ENCODE measurements around the gene PRDM7. TPM values are rescaled to one million over a fixed set of nuclear protein-coding genes. Genes with fewer than 3 reads are reported as not detected.
"Not testable (repeated sequence)": the region's sequence is repeated elsewhere in the genome, so short reads cannot be mapped to it uniquely, and the experiment has no call there.

Gene PRDM7
- total RNA-seq: not detected
- polyA plus RNA-seq: not detected
- long read RNA-seq, donor 1: 0 reads
- long read RNA-seq, donor 2: 0 reads
- long read RNA-seq, donor 3: 0 reads
- long read RNA-seq, donor 4: 0 reads

- intact Hi-C loops (cut with DNase I): no loop called here
- WGBS: 2% methylated on average over 32 of the region's 32 CpGs
- DNase-seq: peak; percentile 92 to 97 (median 97)
- ATAC-seq: peak; percentile 98
- H3K27me3 ChIP-seq (ENCODE audit: control insufficient read depth, insufficient read depth): no peaks in the 10 kb centered on the region
- peaks cover 3% of the 10 kb centered on the region for H3K4me1 ChIP-seq (ENCODE audit: control insufficient read depth, insufficient read depth, low read length)
- H3K27ac ChIP-seq (ENCODE audit: low read length): peak within 1 kb of the TSS; percentile 33
- H3K4me3 ChIP-seq (ENCODE audit: low read length): peak within 1 kb of the TSS; percentile 49
- H3K9me3 ChIP-seq (ENCODE audit: control insufficient read depth, low read length): no peaks in the 10 kb centered on the region
These were observed at the start of gene PRDM7 for GRCh38 chr16:90077240-90077756. Gene PRDM7 (minus strand): TSS chr16:90077331. CDS start chr16:90075910, 1,421 bp downstream.

DNA sequence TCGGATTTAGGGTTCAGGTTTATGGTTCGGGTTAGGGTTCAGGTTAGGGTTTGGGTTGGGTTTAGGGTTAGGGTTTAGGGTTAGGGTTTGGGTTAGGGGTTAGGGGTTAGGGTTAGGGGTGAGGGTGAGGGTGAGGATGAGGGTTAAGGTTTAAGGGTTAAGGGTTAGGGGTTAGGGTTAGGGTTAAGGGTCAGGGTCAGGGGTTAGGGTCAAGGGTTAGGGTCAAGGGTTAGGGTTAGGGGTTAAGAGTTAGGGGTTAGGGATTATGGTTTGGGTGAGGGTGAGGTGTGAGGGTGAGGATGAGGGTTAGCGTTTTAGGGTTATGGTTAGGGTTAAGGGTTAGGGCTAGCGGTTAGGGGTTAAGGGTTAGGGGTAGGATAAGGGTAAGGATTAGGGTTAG is 44.7 kb upstream of the PRDM7 start:
- intact Hi-C loops (cut with DNase I); DNase-seq; H3K4me1 ChIP-seq (ENCODE audit: control insufficient read depth, insufficient read depth, low read length); H3K27ac ChIP-seq (ENCODE audit: low read length); H3K4me3 ChIP-seq (ENCODE audit: low read length); H3K27me3 ChIP-seq (ENCODE audit: control insufficient read depth, insufficient read depth); H3K9me3 ChIP-seq (ENCODE audit: control insufficient read depth, low read length); ATAC-seq: not testable (repeated sequence)
- WGBS: 100% methylated on average over 1 of the region's 4 CpGs

- ATAC-seq; intact Hi-C loops (cut with DNase I); H3K27ac ChIP-seq (ENCODE audit: low read length); H3K27me3 ChIP-seq (ENCODE audit: control insufficient read depth, insufficient read depth); H3K4me1 ChIP-seq (ENCODE audit: control insufficient read depth, insufficient read depth, low read length); DNase-seq; H3K4me3 ChIP-seq (ENCODE audit: low read length); H3K9me3 ChIP-seq (ENCODE audit: control insufficient read depth, low read length): not testable (repeated sequence)
- 86% methylated on average over 1 of the region's 6 CpGs for WGBS
These were observed 30.5 kb upstream of the PRDM7 start for GRCh38 chr16:90107617-90108016.

- not testable (repeated sequence) for DNase-seq
- 91% methylated on average over 8 of the region's 13 CpGs for WGBS
- ATAC-seq: peak in 1 of 2 donors; percentile 59
These were observed 29.9 kb upstream of the PRDM7 start for GRCh38 chr16:90107060-90107459.

DNA sequence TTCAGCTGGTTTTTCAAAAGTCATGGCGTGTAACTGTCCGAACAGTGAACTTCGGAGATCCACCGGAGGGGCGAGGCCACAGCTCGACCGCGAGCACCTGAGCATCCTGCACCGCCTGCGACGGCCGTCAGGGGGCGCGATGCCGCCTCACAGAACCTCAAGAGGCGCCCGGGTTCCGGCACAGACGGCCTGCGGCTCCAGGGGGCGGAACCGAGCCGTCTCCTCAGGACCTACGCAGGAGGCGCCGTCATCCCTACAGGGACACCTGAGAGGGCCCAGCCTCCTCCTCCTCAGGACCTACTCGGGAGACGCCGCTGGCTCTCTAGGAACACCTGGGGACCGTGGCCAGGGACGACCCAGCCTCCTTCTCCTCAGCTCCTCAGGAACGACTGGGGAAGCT is 29.1 kb upstream of the PRDM7 start:
- H3K4me1 ChIP-seq (ENCODE audit: control insufficient read depth, insufficient read depth, low read length); H3K27ac ChIP-seq (ENCODE audit: low read length); H3K4me3 ChIP-seq (ENCODE audit: low read length); H3K9me3 ChIP-seq (ENCODE audit: control insufficient read depth, low read length); H3K27me3 ChIP-seq (ENCODE audit: control insufficient read depth, insufficient read depth); intact Hi-C loops (cut with DNase I): not testable (repeated sequence)
- 31% methylated on average over 31 of the region's 32 CpGs for WGBS
- DNase-seq (peak in 1 of 3 donors; percentile 49), ATAC-seq (peak; percentile 22 to 69)

More at GRCh38 chr16:90107060-90107459, 29.9 kb upstream of the PRDM7 start:
- intact Hi-C loops (cut with DNase I); H3K27ac ChIP-seq (ENCODE audit: low read length); H3K4me1 ChIP-seq (ENCODE audit: control insufficient read depth, insufficient read depth, low read length); H3K4me3 ChIP-seq (ENCODE audit: low read length); H3K27me3 ChIP-seq (ENCODE audit: control insufficient read depth, insufficient read depth); H3K9me3 ChIP-seq (ENCODE audit: control insufficient read depth, low read length): not testable (repeated sequence)

DNA sequence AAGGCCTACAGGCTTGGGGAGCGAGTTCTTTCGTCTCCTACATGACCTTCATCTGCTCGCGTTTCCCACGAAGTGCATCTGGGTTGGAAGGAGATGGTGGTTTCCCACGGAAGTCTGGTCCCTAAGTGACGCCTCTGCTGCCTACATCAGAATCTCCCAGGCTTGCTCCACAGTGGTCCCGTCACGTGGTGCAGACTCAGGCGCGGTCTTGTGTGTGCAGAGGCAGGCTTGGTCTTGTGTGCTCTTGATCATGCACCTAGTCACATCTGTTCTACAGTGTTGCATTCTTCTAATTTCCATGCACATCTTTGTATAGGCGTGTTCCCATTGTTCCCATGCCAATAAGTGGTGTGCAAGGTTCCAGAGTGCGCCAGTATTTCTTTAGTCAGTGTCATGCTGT is 27.6 kb upstream of the PRDM7 start:
- H3K27me3 ChIP-seq (ENCODE audit: control insufficient read depth, insufficient read depth); H3K4me3 ChIP-seq (ENCODE audit: low read length); H3K9me3 ChIP-seq (ENCODE audit: control insufficient read depth, low read length); DNase-seq; ATAC-seq; intact Hi-C loops (cut with DNase I); H3K4me1 ChIP-seq (ENCODE audit: control insufficient read depth, insufficient read depth, low read length); H3K27ac ChIP-seq (ENCODE audit: low read length): not testable (repeated sequence)
- WGBS: 88% methylated on average over 13 of the region's 13 CpGs

DNA sequence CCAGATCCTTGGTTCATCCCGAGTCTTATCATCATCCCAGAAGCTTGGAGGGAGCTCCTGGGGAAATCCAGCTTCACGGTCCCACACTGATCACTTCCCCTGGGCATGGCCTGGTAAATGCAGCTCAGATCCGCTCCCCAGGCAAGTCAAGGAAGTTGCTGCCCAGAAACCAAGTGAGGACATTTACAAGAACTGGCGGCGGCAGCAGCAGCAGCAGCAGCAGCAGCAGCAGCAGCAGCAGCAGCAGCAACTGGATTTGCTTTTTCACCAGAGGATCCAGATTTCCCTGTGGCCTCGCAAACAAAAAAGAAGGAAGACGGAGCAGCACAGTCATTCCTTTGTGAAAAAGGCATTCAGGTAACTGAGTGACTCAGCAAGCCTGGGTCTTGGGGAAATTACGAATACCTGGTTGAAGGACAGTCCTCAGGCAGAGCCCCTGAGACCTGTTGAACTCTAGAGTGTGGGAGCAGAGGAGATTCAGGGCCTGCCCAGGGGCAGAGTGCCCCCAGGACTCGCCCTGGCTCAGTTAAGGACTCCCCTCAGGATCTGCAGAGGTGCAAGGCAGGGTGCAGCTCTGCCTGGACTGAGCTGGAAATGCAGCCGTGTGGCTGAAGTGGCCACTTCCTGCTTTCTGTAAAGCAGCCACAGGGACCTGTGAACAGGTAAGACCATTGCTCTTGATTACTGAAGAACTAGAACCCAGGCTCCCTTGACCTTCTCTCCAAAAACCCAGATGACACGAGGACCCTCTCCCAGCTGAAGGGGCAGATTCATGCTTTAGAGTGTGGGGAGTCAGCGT is 25.2 kb upstream of the PRDM7 start:
- H3K4me3 ChIP-seq (ENCODE audit: low read length); H3K9me3 ChIP-seq (ENCODE audit: control insufficient read depth, low read length); H3K4me1 ChIP-seq (ENCODE audit: control insufficient read depth, insufficient read depth, low read length); H3K27me3 ChIP-seq (ENCODE audit: control insufficient read depth, insufficient read depth); DNase-seq; ATAC-seq; intact Hi-C loops (cut with DNase I); H3K27ac ChIP-seq (ENCODE audit: low read length): not testable (repeated sequence)
- 55% methylated on average over 12 of the region's 12 CpGs for WGBS

DNA sequence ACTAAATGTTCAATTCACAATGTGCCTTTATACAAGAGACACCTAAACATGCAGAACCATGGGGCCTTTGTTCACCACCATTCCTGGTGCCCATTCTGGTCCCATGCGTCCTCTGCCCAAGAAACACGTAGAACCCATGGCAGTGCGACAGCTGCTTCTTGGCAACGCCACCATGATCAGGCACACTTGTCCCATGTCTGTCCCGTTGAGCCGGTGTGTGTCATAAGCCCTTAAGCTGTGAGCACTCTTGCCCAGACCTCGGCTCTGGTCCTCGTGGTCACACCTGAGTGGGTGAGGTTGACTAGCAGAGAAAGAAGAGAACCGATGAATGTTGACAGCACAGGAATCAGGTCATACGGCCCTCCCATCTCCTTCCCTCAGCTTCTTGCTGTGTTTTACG is 24.2 kb upstream of the PRDM7 start:
- H3K27me3 ChIP-seq (ENCODE audit: control insufficient read depth, insufficient read depth); H3K4me3 ChIP-seq (ENCODE audit: low read length); H3K9me3 ChIP-seq (ENCODE audit: control insufficient read depth, low read length); DNase-seq; H3K4me1 ChIP-seq (ENCODE audit: control insufficient read depth, insufficient read depth, low read length); H3K27ac ChIP-seq (ENCODE audit: low read length); intact Hi-C loops (cut with DNase I): not testable (repeated sequence)
- ATAC-seq: peak in 1 of 2 donors; percentile 5
- WGBS: 90% methylated on average over 11 of the region's 11 CpGs

- H3K4me3 ChIP-seq (ENCODE audit: low read length); DNase-seq; intact Hi-C loops (cut with DNase I); H3K9me3 ChIP-seq (ENCODE audit: control insufficient read depth, low read length); H3K27me3 ChIP-seq (ENCODE audit: control insufficient read depth, insufficient read depth); H3K27ac ChIP-seq (ENCODE audit: low read length); H3K4me1 ChIP-seq (ENCODE audit: control insufficient read depth, insufficient read depth, low read length): not testable (repeated sequence)
- WGBS: no CpG with 5 or more reads among the region's 4 CpGs
- ATAC-seq: peak; percentile 87 to 90
These were observed 23.7 kb upstream of the PRDM7 start for GRCh38 chr16:90100790-90101189.

GRCh38 chr16:90100229-90100628 is 23.1 kb upstream of the PRDM7 start:
- 66% methylated on average over 4 of the region's 5 CpGs for WGBS
- H3K4me1 ChIP-seq (ENCODE audit: control insufficient read depth, insufficient read depth, low read length); H3K9me3 ChIP-seq (ENCODE audit: control insufficient read depth, low read length); DNase-seq; H3K27me3 ChIP-seq (ENCODE audit: control insufficient read depth, insufficient read depth); H3K4me3 ChIP-seq (ENCODE audit: low read length); intact Hi-C loops (cut with DNase I); H3K27ac ChIP-seq (ENCODE audit: low read length): not testable (repeated sequence)
- ATAC-seq: peak in 1 of 2 donors; percentile 48

GRCh38 chr16:90098936-90099335 is 21.8 kb upstream of the PRDM7 start:
- WGBS: 62% methylated on average over 3 of the region's 5 CpGs
- ATAC-seq: peak; percentile 15 to 32
- intact Hi-C loops (cut with DNase I); H3K9me3 ChIP-seq (ENCODE audit: control insufficient read depth, low read length); H3K4me1 ChIP-seq (ENCODE audit: control insufficient read depth, insufficient read depth, low read length); H3K4me3 ChIP-seq (ENCODE audit: low read length); DNase-seq; H3K27me3 ChIP-seq (ENCODE audit: control insufficient read depth, insufficient read depth); H3K27ac ChIP-seq (ENCODE audit: low read length): not testable (repeated sequence)
